ENCODE results near the gene EPHB1.

Gene EPHB1

GRCh38 chr3:134911586-134912548 lies 116.8 kb downstream of the EPHB1 start:
- DNase-seq (ENCODE audit: low read depth in 2 of 2) = no peak

- no peak for DNase-seq (ENCODE audit: low read depth in 2 of 2)
These were observed 121.4 kb downstream of the EPHB1 start for GRCh38 chr3:134916276-134916961.

GRCh38 chr3:134917631-134918030 lies 122.6 kb downstream of the EPHB1 start:
- no peak for DNase-seq (ENCODE audit: low read depth in 2 of 2)

- DNase-seq (ENCODE audit: low read depth in 2 of 2) = no peak
These were observed 123.4 kb downstream of the EPHB1 start for GRCh38 chr3:134918441-134918840.

- DNase-seq (ENCODE audit: low read depth in 2 of 2) = no peak
These were observed 127.0 kb downstream of the EPHB1 start for GRCh38 chr3:134922101-134922500.

- no peak for DNase-seq (ENCODE audit: low read depth in 2 of 2)
These were observed 127.8 kb downstream of the EPHB1 start for GRCh38 chr3:134922866-134923265.

- DNase-seq (ENCODE audit: low read depth in 2 of 2) = no peak
These were observed 128.2 kb downstream of the EPHB1 start for GRCh38 chr3:134923286-134923685.

GRCh38 chr3:134927599-134927998 lies 132.5 kb downstream of the EPHB1 start:
- DNase-seq (ENCODE audit: low read depth in 2 of 2) = no peak

- no peak for DNase-seq (ENCODE audit: low read depth in 2 of 2)
These were observed 133.3 kb downstream of the EPHB1 start for GRCh38 chr3:134928392-134928791.

- DNase-seq (ENCODE audit: low read depth in 2 of 2) = no peak
These were observed 133.8 kb downstream of the EPHB1 start for GRCh38 chr3:134928819-134929218.

GRCh38 chr3:134929976-134930375 lies 134.9 kb downstream of the EPHB1 start:
- no peak for DNase-seq (ENCODE audit: low read depth in 2 of 2)

- DNase-seq (ENCODE audit: low read depth in 2 of 2) = no peak
These were observed 136.2 kb downstream of the EPHB1 start for GRCh38 chr3:134931045-134931785.

GRCh38 chr3:134932035-134932434 lies 137.0 kb downstream of the EPHB1 start:
- DNase-seq (ENCODE audit: low read depth in 2 of 2) = no peak

- DNase-seq (ENCODE audit: low read depth in 2 of 2) = no peak
These were observed 138.9 kb downstream of the EPHB1 start for GRCh38 chr3:134933997-134934396.

GRCh38 chr3:134934933-134935332 lies 139.9 kb downstream of the EPHB1 start:
- no peak for DNase-seq (ENCODE audit: low read depth in 2 of 2)

- no peak for DNase-seq (ENCODE audit: low read depth in 2 of 2)
These were observed 142.4 kb downstream of the EPHB1 start for GRCh38 chr3:134937256-134938028.

GRCh38 chr3:134938029-134938525 lies 143.0 kb downstream of the EPHB1 start:
- DNase-seq (ENCODE audit: low read depth in 2 of 2) = no peak

GRCh38 chr3:134939978-134940377 lies 144.9 kb downstream of the EPHB1 start:
- no peak for DNase-seq (ENCODE audit: low read depth in 2 of 2)

GRCh38 chr3:134941820-134942219 lies 146.8 kb downstream of the EPHB1 start:
- no peak for DNase-seq (ENCODE audit: low read depth in 2 of 2)

- no peak for DNase-seq (ENCODE audit: low read depth in 2 of 2)
These were observed 149.4 kb downstream of the EPHB1 start for GRCh38 chr3:134944429-134944828.

- DNase-seq (ENCODE audit: low read depth in 2 of 2) = no peak
These were observed 154.1 kb downstream of the EPHB1 start for GRCh38 chr3:134949150-134949549.

Data from stimulated activated CD4-positive, alpha-beta T cell treated with anti-CD3 and anti-CD28 coated beads, Interleukin-1b, Interleukin-23, amount 100 ng/mL, for 1 hour (primary cell).